Hematopoietic multipotent progenitor cell treated with erythropoietin and hydrocortisone succinate and interleukin-3 and kit ligand, for 8 days (in vitro differentiated cells): ENCODE measurements around the gene DAGLB.
"Not testable (repeated sequence)": the region's sequence is repeated elsewhere in the genome, so short reads cannot be mapped to it uniquely, and the experiment has no call there.

Experiments used
- DNase-seq: peaks from one replicate; pipeline ENCODE4 v3.0.0-alpha.2; 2015

Gene DAGLB

GRCh38 chr7:6394114-6394513 lies 53.6 kb downstream of the DAGLB start:
- DNase-seq = no peak

- DNase-seq = peak; percentile 86
These were observed 54.1 kb downstream of the DAGLB start for GRCh38 chr7:6393667-6394056.

DNA sequence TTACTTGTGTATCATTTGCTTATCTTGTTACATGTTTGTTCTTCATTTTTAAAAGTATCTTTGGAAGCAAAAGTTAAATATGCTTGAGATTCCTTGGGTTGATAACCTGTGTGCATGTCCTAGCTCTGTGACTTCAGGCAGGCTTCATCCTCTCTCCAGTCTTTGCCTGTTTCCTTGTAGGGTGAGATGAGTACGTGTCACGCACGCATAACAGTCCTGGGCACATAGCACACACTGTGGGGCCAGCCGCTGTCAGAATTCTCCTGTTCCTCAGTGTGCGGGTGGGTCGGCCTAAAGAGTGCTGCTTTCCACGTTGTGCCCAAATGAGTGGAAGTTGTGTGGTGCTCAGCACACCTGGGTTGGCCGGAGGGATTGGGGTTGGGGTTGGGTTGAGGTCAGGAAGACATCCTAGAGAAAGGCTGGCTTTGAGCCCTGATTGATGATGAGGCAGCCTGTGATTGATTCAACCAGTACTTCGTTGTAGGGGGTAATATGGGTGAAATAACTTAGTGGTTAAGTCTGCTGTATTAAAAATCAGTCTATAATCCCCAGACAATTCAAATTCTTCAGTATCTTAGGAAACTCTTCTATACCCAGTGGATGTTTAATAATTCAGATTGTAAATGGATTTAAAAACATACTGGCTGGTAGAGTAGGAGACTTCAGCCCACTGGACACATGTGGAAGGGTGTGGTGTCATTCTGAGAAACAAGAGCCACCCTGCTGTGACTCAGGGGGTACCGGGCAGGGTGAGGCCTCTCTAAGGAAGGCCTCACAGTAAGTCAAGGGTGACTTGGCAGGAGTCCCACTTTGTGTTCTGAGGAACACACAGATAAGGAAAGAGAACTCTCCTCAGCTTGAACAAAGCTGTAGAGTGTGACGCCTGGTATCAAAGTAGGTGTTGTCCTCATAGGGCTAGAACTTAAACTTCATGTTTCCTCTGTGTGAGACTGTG lies 54.8 kb downstream of the DAGLB start:
- peak; percentile 100 for DNase-seq

- no peak for DNase-seq
These were observed 58.0 kb downstream of the DAGLB start for GRCh38 chr7:6389728-6390127.

DNA sequence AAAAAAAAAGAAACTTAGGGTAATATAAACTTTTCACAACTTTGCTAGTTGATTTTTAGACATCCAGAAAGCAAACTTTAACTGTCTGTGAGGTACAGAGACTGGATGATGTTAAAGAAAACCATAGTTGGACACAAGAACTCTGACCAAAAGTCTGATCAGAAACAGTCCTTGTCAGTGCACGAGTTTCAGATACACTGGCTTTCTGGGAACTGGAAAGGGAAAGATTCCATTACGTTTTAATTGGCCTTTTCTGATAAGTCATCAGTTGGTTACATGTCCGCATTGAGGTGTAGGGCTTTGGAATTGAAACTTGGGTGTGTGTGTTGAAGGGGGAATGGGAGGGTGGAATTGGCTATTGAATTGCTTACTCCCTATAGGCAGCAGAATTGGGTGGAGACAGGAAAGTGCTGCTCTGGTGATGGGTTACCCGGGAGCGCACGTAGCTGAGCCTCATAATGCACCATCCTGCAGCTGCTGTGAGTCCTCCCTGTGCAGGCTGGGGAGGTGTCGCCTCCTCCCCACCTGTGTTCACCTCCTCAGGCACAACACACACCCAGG lies 59.9 kb downstream of the DAGLB start:
- no peak for DNase-seq

GRCh38 chr7:6386779-6387178 lies 61.0 kb downstream of the DAGLB start:
- DNase-seq = no peak

DNA sequence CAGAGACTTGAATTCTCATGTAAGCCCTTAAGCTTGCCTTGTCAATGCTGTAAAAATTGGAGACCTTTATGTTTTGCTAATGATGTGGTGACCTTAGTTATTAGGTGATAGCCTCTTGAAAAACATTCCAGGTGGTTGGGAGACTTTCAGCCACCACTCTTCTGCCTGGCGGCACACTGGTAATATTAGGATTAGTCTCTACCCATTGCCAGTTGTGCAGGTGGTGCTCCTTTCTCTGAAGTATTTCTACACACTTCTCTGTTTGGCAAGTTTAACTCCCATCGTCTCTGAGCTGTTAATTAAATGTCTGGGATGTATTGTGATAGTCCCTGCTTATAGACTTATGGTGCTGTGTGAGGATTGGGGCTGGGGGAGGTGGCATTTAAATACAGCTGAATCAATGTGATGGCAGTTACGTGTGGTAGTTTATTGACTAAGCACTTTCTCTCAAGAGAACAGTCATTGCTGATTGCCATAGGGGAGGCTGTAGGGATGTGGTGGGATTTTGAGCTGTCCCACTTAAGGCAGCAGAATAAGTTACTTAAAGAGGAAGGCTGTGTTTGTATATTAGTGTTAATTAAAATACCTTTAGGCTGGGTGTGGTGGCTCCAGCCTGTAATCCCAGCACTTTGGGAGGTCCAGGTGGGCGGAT lies 61.7 kb downstream of the DAGLB start:
- DNase-seq = no peak

- no peak for DNase-seq
These were observed 62.5 kb downstream of the DAGLB start for GRCh38 chr7:6385110-6385781.

- no peak for DNase-seq
These were observed 63.4 kb downstream of the DAGLB start for GRCh38 chr7:6384327-6384726.

- no peak for DNase-seq
These were observed 64.9 kb downstream of the DAGLB start for GRCh38 chr7:6382817-6383216.

- DNase-seq = not testable (repeated sequence)
These were observed 65.9 kb downstream of the DAGLB start for GRCh38 chr7:6381846-6382245.

DNA sequence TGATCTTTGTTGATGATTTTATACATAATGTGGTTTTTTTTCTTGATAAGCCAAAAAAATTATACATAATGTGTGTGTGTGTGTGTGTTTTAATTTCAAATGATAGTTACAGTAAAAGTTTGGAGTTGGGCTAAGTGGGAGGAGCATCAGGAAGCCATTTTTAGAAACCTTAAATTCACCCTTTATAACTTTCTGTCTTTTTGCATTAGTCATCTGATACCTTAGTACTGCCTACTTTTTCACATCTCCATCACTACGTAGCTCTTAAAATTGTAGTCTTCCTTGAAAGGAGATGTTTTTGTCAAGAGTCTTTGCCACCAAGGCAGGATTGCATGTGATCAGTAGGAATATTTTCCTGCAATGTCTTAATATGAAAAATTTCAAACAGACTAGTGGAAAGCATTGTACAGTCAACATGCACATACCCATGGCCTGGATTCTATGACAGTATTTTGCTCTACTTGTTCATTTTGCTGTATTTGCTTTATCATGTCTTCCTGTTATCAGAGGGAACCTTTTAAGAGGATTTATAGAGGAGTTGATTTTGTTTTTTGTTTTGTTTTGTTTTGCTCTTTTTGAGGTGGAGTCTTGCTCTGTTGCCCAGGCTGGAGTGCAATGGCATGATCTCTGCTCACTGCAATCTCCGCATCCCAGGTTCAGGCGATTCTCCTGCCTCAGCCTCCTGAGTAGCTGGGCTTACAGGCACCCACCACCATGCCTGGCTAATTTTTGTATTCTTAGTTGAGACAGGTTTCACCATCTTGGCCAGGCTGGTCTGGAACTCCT lies 67.3 kb downstream of the DAGLB start:
- DNase-seq = no peak

DNA sequence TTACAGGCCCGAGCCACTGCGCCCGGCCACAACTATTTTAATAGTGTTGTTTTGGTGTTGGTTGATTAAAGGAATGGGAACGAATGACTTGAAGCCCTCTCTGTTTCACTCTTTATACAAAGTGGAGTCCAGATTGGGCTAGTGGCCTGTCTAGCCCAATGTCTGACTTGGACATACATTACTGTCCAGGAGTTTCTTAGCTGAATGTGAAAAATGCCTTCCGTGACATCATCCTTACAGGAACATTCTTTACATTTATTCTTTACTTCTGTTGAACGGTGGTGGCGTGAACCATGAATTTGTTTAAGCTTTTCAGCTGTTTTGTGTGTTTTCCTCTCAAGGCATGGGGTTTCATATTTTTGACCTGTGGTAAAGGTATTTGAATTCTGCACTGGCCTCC lies 67.9 kb downstream of the DAGLB start:
- no peak for DNase-seq

DNA sequence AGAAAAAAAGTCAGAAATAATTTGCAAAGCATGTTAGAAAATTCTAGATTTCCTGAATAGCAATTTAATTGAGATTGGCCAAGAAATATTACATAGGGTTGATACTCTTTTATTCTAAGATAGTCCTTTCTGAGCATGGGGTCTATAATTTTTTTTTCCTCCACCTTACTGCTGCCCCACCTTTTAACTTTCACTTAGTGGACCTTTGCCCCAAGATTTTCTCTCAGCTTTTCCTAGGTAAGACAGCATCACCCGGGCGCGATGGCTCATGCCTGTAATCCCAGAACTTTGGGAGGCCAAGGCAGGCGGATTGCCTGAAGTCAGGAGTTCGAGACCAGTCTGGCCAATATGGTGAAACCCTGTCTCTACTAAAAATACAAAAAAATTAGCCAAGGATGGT lies 69.2 kb downstream of the DAGLB start:
- DNase-seq = not testable (repeated sequence)

DNA sequence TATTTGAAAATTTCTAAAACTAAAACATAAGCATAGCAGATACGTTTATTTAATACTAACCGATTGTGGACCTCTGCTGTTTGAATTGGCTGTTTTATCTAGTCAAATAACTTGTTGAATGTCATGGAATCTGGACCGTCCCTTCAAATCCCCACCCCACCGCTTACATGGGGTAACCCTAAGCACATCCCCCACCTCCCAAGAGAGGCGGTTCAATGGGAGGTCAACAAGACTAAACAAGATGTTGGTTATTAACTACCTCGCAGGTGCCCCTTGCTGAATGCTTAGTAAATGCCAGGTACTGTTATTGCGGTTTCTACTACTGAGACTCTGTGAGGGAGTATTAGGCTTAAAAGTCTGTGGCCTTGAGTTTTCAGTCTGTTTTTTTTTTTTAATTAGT lies 70.9 kb downstream of the DAGLB start:
- no peak for DNase-seq

DNA sequence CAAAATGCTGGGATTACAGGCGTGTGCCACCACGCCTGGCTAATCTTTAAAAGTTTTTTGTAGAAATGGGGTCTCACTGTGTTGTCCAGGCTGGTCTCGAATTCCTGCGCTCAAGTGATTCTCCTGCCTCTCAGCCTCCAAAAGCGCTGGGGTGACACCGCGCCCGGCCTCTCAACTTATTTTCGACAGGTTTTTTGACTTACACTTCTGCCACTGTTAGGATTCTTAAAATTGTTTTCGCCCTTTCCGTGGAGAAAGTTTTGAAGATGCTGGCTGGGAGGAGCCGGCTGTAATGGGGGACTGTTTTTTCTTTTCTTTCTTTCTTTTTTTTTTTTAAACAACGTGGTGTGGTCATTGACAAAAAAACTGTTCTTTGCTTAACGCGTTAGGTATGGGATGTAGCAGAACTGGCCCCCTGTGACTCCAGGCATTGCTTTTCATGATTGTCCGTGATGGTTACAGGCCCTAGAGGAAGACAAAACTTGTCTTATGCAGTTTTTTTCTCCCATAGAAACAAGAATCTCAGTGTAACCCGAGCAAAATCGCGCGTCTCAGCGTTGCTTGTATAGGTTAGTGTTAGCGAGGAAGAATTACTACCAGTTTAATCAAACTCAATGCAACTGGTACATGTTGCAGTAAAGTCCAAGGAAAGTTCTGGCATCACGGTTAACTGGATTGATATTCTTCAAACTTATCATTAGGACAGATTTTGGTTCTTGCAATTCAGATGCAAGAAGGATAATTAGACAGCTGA lies 72.2 kb downstream of the DAGLB start:
- DNase-seq = peak; percentile 31

GRCh38 chr7:6367701-6368211 lies 80.0 kb downstream of the DAGLB start:
- no peak for DNase-seq

GRCh38 chr7:6365451-6365850 lies 82.3 kb downstream of the DAGLB start:
- DNase-seq = no peak

- peak; percentile 55 for DNase-seq
These were observed 86.9 kb downstream of the DAGLB start for GRCh38 chr7:6360841-6361240.

DNA sequence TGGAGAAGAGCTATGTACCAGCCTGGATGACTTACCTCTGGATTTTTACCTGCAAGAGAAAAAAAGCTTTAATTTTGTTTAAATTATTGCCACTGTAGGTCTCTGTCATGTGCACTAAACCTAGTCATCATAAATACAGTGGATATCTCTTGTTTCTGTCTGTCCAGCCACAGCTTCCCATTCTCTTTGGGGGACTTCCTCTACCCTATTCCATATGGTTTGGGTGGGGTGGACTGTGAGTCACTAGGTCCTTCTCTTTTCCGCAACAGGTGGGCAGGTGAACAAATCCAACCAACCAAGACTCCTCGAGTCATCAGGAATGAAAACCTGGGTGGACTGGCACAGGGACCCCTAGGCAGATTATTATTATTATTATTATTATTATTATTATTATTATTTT lies 88.0 kb downstream of the DAGLB start:
- no peak for DNase-seq
